Neural progenitor cell (in vitro differentiated cells): ENCODE results near the gene HOXB9. TPM values are rescaled to one million over a fixed set of nuclear protein-coding genes. Genes with fewer than 3 reads are reported as not detected.

ENCODE experiments used
- DNase-seq: peaks from one replicate; pipeline ENCODE4 v3.0.0-alpha.2; 2016; ENCODE audit warnings: low spot score
- H2AFZ ChIP-seq: fragments of 200-600 bp; sonication (generic); replicated peaks from 2 replicates; pipeline ENCODE4 v1.6.1; 2016; ENCODE audit warnings: antibody characterized with exemption
- H3F3A ChIP-seq: fragments of 200-600 bp; sonication (generic); 2 replicates; pipeline ENCODE4 v1.6.1; 2016; ENCODE audit warnings: antibody characterized with exemption, low read depth
- H3K27ac ChIP-seq: fragments of 200-600 bp; sonication (generic); 2 replicates; pipeline ENCODE4 v1.5.1; 2016; ENCODE audit warnings: mild to moderate bottlenecking
- H3K27me3 ChIP-seq: fragments of 200-600 bp; sonication (generic); 2 replicates; pipeline ENCODE4 v1.6.1; 2016; ENCODE audit warnings: mild to moderate bottlenecking, moderate library complexity
- H3K36me3 ChIP-seq: fragments of 200-600 bp; sonication (generic); 2 replicates; pipeline ENCODE4 v1.5.1; 2016
- H3K4me1 ChIP-seq: fragments of 200-600 bp; sonication (generic); 2 replicates; pipeline ENCODE4 v1.6.1; 2016; ENCODE audit warnings: mixed run types
- H3K4me2 ChIP-seq: fragments of 200-600 bp; sonication (generic); 2 replicates; pipeline ENCODE4 v1.6.1; 2016
- H3K4me3 ChIP-seq: fragments of 200-600 bp; sonication (generic); 2 replicates; pipeline ENCODE4 v1.5.1; 2016
- H3K79me2 ChIP-seq: fragments of 200-600 bp; sonication (generic); 2 replicates; pipeline ENCODE4 v1.6.1; 2016; ENCODE audit warnings: low read depth
- H3K9ac ChIP-seq: fragments of 200-600 bp; sonication (generic); 2 replicates; pipeline ENCODE4 v1.6.1; 2016
- H3K9me3 ChIP-seq: fragments of 200-600 bp; sonication (generic); 2 replicates; pipeline ENCODE4 v1.5.1; 2016; ENCODE audit warnings: low read depth
- H4K20me1 ChIP-seq: fragments of 200-600 bp; sonication (generic); 2 replicates; pipeline ENCODE4 v1.6.1; 2016; ENCODE audit warnings: low read depth
- H3K27ac Mint-ChIP-seq: 3 replicates; pipeline ENCODE4 v1.8.0; 2021; ENCODE audit warnings: mixed read lengths
- H3K27me3 Mint-ChIP-seq: 2 replicates; pipeline ENCODE4 v1.8.0; 2022; ENCODE audit warnings: low read depth, mild to moderate bottlenecking, inconsistent platforms, moderate library complexity, mixed read lengths; ENCODE audit not compliant: insufficient read depth
- H3K36me3 Mint-ChIP-seq: 3 replicates; pipeline ENCODE4 v1.8.0; 2021; ENCODE audit warnings: mixed read lengths
- H3K4me1 Mint-ChIP-seq: 3 replicates; pipeline ENCODE4 v1.8.0; 2021; ENCODE audit warnings: mixed read lengths
- H3K4me3 Mint-ChIP-seq: 3 replicates; pipeline ENCODE4 v1.8.0; 2021; ENCODE audit warnings: mild to moderate bottlenecking, moderate library complexity, mixed read lengths
- H3K9me3 Mint-ChIP-seq: 3 replicates; pipeline ENCODE4 v1.8.0; 2020; ENCODE audit warnings: mixed read lengths
- EZH2 ChIP-seq: fragments of 200-600 bp; sonication (generic); IDR thresholded peaks from 2 replicates; pipeline ENCODE4 v1.6.1; 2017; ENCODE audit warnings: antibody characterized with exemption, mild to moderate bottlenecking, moderate library complexity
- EZH2phosphoT487 ChIP-seq: fragments of 200-600 bp; sonication (generic); IDR thresholded peaks from 2 replicates; pipeline ENCODE4 v1.6.1; 2017; ENCODE audit warnings: antibody characterized with exemption
- total RNA-seq: library from RNA; depleted of rRNA; stranded (reverse); fragments of >200 nt; gene quantifications from 2 replicates; pipeline ENCODE4 v1.2.3, GENCODE V29; 2015; ENCODE audit warnings: low replicate concordance
- TF ChIP-seq, protein P1 (sequence below): fragments of 200-600 bp; sonication (generic); IDR thresholded peaks from 2 replicates; pipeline ENCODE4 v1.5.1; 2017; ENCODE audit warnings: antibody characterized with exemption, mild to moderate bottlenecking

HOXB9 gene
- total RNA-seq, 1 donor from 2014 or later: not detected

DNA sequence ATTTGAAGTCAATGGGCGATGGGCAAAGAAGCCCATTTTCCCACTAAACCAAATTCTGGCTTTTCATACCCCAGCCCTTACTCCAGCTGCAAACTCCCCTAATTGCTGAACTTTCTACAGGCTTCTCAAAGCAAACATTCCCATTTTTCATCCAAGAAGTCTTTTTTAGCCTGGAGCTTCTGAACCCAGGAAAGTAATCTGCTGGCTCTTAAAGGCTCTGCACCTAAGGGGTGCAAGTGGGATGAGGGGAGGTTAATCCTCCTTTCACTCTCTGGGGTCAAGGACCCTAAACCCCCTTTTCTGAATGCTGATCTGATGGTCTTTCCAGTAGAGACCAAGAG, 17.7 kb downstream of the HOXB9 start:
- Mint-ChIP-seq H3K27me3 (peaks cover 91% of the 10 kb centered on the region), H3K36me3 (no peaks in the 10 kb centered on the region), H3K9me3 (peaks cover 12% of the 10 kb centered on the region), H3K4me3 (no peak overlapping the region), H3K27ac (no peak overlapping the region), H3K4me1 (peaks cover 11% of the 10 kb centered on the region)
- Histone ChIP-seq H3K4me3 (no peak overlapping the region), H3K4me2 (no peak overlapping the region), H4K20me1 (peaks cover 94% of the 10 kb centered on the region), H3K27me3 (peaks cover 100% of the 10 kb centered on the region), H3K9ac (no peak overlapping the region), H3K9me3 (no peaks in the 10 kb centered on the region), H3F3A (peaks cover 9% of the 10 kb centered on the region), H2AFZ (no peak overlapping the region), H3K36me3 (no peaks in the 10 kb centered on the region), H3K79me2 (no peaks in the 10 kb centered on the region), H3K27ac (no peak overlapping the region), H3K4me1 (no peaks in the 10 kb centered on the region)
- DNase-seq: no peak
- TF ChIP-seq EZH2: no peak
- TF ChIP-seq EZH2phosphoT487: no peak
- TF ChIP-seq, protein P1, sequence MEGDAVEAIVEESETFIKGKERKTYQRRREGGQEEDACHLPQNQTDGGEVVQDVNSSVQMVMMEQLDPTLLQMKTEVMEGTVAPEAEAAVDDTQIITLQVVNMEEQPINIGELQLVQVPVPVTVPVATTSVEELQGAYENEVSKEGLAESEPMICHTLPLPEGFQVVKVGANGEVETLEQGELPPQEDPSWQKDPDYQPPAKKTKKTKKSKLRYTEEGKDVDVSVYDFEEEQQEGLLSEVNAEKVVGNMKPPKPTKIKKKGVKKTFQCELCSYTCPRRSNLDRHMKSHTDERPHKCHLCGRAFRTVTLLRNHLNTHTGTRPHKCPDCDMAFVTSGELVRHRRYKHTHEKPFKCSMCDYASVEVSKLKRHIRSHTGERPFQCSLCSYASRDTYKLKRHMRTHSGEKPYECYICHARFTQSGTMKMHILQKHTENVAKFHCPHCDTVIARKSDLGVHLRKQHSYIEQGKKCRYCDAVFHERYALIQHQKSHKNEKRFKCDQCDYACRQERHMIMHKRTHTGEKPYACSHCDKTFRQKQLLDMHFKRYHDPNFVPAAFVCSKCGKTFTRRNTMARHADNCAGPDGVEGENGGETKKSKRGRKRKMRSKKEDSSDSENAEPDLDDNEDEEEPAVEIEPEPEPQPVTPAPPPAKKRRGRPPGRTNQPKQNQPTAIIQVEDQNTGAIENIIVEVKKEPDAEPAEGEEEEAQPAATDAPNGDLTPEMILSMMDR: no peak

DNA sequence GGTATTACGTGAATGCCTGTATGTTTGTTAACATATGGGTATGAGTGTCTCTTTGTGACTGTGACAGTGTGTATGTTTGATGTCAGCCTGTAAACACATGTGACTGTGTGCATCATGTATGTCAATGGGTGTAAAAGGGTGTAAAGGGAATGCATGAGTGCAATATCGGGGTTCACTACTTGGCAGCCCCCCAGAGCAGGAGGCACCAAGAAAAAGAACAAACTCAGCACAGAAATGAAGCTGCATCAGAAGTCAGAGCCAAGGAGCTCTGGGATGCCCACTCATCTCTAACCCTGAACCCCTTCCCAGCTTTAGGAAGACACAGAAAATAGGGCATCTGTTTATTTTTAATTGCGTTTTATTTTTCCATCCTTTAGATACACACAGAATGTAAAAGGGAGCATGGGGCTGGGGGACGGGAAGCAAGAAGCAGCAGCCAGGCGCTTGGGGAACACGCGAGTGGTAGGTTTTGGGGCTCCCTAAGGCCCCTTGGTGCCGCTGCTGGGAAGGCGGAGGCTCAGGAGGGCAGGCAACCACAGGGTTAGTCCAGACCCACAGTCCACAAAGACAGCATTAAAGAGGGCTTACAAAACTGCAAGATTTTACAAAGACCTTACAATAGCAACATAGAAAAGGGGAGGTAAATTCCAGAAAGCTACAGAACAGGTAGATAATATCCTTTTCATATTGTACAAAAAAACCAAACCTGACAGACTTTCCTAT, 19.1 kb downstream of the HOXB9 start:
- Mint-ChIP-seq H3K4me3 (no peak overlapping the region), H3K27ac (no peak overlapping the region), H3K9me3 (peaks cover 13% of the 10 kb centered on the region), H3K4me1 (peaks cover 4% of the 10 kb centered on the region), H3K36me3 (no peaks in the 10 kb centered on the region), H3K27me3 (peaks cover 91% of the 10 kb centered on the region)
- no peak for TF ChIP-seq EZH2
- no peak for TF ChIP-seq EZH2phosphoT487
- TF ChIP-seq, protein P1: no peak
- Histone ChIP-seq H3K79me2 (no peaks in the 10 kb centered on the region), H3K4me1 (no peaks in the 10 kb centered on the region), H2AFZ (no peak overlapping the region), H3K9ac (no peak overlapping the region), H3K27ac (no peak overlapping the region), H3K4me3 (no peak overlapping the region), H3K4me2 (no peak overlapping the region), H3K36me3 (no peaks in the 10 kb centered on the region), H3K27me3 (peaks cover 100% of the 10 kb centered on the region), H3F3A (peaks cover 1% of the 10 kb centered on the region), H4K20me1 (peaks cover 93% of the 10 kb centered on the region), H3K9me3 (no peaks in the 10 kb centered on the region)
- DNase-seq: no peak

DNA sequence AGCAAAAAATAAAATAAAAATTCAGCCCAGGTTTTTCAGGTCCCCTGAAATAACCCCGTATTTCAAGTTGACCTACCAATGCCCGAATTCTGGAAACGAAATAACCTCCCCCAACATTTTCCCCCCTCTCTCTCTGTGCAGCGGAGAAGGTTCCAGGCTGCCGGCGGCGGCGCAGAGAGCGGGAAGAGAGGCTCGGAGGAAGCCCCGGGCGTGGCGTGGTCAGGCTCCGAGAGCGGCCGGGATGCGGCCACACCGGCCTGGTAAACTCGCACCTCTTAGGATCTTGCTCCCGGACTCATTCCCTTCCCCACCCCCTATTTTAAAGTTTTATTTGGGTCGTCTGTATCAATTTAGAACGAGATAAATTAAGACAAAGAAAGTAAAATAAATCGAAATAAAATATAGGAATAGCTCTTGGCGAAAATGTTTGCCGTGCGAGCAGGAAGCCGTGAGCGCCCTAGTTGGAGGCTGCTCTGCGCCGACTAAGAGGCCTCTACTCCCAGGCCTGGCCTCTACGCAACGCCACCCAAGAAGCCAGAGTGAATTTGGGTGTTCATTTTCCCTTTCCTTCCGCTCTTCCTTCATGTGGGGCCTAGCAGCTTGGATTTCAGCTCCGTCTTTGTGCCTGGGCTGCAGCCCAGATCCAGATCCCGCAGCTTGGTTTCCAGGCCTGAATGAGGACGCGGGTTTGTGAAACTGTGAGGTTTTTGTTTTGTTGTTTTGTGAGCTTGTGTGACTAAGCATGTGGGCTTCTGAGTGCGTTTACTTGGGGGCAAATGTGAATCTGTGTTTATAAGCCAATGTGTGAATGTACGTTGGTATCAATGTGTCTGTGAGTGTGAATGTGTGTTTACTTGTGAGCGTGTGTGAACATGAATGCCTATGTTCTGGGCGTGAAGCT, 19.9 kb downstream of the HOXB9 start:
- Histone ChIP-seq H3K9ac (no peak overlapping the region), H3K79me2 (no peaks in the 10 kb centered on the region), H3K36me3 (no peaks in the 10 kb centered on the region), H3K27me3 (peaks cover 100% of the 10 kb centered on the region), H3K27ac (no peak overlapping the region), H3K4me1 (no peaks in the 10 kb centered on the region), H4K20me1 (peaks cover 93% of the 10 kb centered on the region), H3K4me3 (no peak overlapping the region), H3K4me2 (no peak overlapping the region), H3K9me3 (no peaks in the 10 kb centered on the region), H3F3A (no peaks in the 10 kb centered on the region), H2AFZ (no peak overlapping the region)
- Mint-ChIP-seq H3K36me3 (no peaks in the 10 kb centered on the region), H3K27me3 (peaks cover 93% of the 10 kb centered on the region), H3K4me1 (peaks cover 4% of the 10 kb centered on the region), H3K27ac (no peak overlapping the region), H3K9me3 (peaks cover 13% of the 10 kb centered on the region), H3K4me3 (no peak overlapping the region)
- DNase-seq: peak; percentile 48
- TF ChIP-seq EZH2phosphoT487 (peak; percentile 92), EZH2 (peak; percentile 100)
- TF ChIP-seq, protein P1: no peak
